Activated effector memory CD4-positive, alpha-beta T cell treated with anti-CD3 and anti-CD28 coated beads, Interleukin-2, amount 50 U/mL, for 16 hours (primary cell): ENCODE data around the gene GZF1.
A peak's percentile ranks its signal among the peaks of the same experiment; 100 is the strongest.
"Not testable (repeated sequence)": the region's sequence is repeated elsewhere in the genome, so short reads cannot be mapped to it uniquely, and the experiment has no call there.

Experiments used
- DNase-seq: peaks from one replicate; pipeline ENCODE4 v3.0.0-alpha.2; 2020

GZF1 gene

GRCh38 chr20:23347791-23348190, 14.2 kb upstream of the GZF1 start:
- DNase-seq = no peak

- not testable (repeated sequence) for DNase-seq
Measured at GRCh38 chr20:23348510-23348909, 13.5 kb upstream of the GZF1 start.

GRCh38 chr20:23349338-23350195, 12.4 kb upstream of the GZF1 start:
- no peak for DNase-seq

GRCh38 chr20:23350196-23350903, 11.6 kb upstream of the GZF1 start, which contains the start of gene NXT1:
NXT1 (plus strand) TSS chr20:23350791; CDS start chr20:23354042, 3,251 bp downstream.
- peak; percentile 98 for DNase-seq

GRCh38 chr20:23350904-23351838, 10.8 kb upstream of the GZF1 start:
- DNase-seq = peak; percentile 86

GRCh38 chr20:23356203-23356602, 5.8 kb upstream of the GZF1 start:
- DNase-seq = peak; percentile 62

GRCh38 chr20:23357767-23358562, 4.0 kb upstream of the GZF1 start:
- DNase-seq = peak; percentile 100

- no peak for DNase-seq
Measured at GRCh38 chr20:23358563-23358906, 3.4 kb upstream of the GZF1 start.

- DNase-seq = no peak
Measured at GRCh38 chr20:23358923-23359593, 2.9 kb upstream of the GZF1 start.

GRCh38 chr20:23360531-23360930, 1.5 kb upstream of the GZF1 start:
- DNase-seq = no peak

- no peak for DNase-seq
Measured at GRCh38 chr20:23361119-23361475, 885 bp upstream of the GZF1 start.

GRCh38 chr20:23362392-23363256, 642 bp downstream of the GZF1 start:
- no peak for DNase-seq

GRCh38 chr20:23363257-23363649, 1.3 kb downstream of the GZF1 start:
- DNase-seq = no peak

- DNase-seq = no peak
Measured at GRCh38 chr20:23365390-23366165, 3.6 kb downstream of the GZF1 start.

GRCh38 chr20:23366384-23366783, 4.4 kb downstream of the GZF1 start:
- no peak for DNase-seq

GRCh38 chr20:23367770-23368169, 5.8 kb downstream of the GZF1 start:
- no peak for DNase-seq

GRCh38 chr20:23368316-23369071, 6.5 kb downstream of the GZF1 start:
- DNase-seq = no peak

GRCh38 chr20:23369072-23369823, 7.3 kb downstream of the GZF1 start:
- no peak for DNase-seq
